Osteocyte (in vitro differentiated cells): ENCODE measurements around the gene GALNT3. TPM values are rescaled to one million over a fixed set of nuclear protein-coding genes. Genes with fewer than 3 reads are reported as not detected.

Source experiments
- DNase-seq: peaks from one replicate; pipeline ENCODE4 v3.0.0; 2021; ENCODE audit warnings: mixed read lengths; ENCODE audit not compliant: unreplicated experiment; ENCODE audit errors: extremely low spot score
- H3K27ac Mint-ChIP-seq: one replicate; pipeline ENCODE4 v1.8.0; 2021; ENCODE audit warnings: mild to moderate bottlenecking, mixed read lengths; ENCODE audit not compliant: unreplicated experiment
- H3K27me3 Mint-ChIP-seq: one replicate; pipeline ENCODE4 v1.8.0; 2021; ENCODE audit warnings: mixed read lengths; ENCODE audit not compliant: unreplicated experiment
- H3K36me3 Mint-ChIP-seq: one replicate; pipeline ENCODE4 v1.8.0; 2021; ENCODE audit warnings: mixed read lengths; ENCODE audit not compliant: unreplicated experiment
- H3K4me1 Mint-ChIP-seq: one replicate; pipeline ENCODE4 v1.8.0; 2021; ENCODE audit warnings: mixed read lengths; ENCODE audit not compliant: unreplicated experiment
- H3K4me3 Mint-ChIP-seq: one replicate; pipeline ENCODE4 v1.8.0; 2021; ENCODE audit warnings: mild to moderate bottlenecking, moderate library complexity, mixed read lengths; ENCODE audit not compliant: unreplicated experiment
- H3K9me3 Mint-ChIP-seq: one replicate; pipeline ENCODE4 v1.8.0; 2021; ENCODE audit warnings: mixed read lengths; ENCODE audit not compliant: unreplicated experiment
- CTCF ChIP-seq: fragments of 200-600 bp; sonication (generic); IDR thresholded peaks from 2 replicates; pipeline ENCODE4 v1.5.0; 2021; ENCODE audit warnings: antibody characterized with exemption, mild to moderate bottlenecking, moderate library complexity
- total RNA-seq: library from RNA; stranded (reverse); gene quantifications from 2 replicates; pipeline ENCODE4 v1.2.1, GENCODE V29; 2021

Gene GALNT3
- total RNA-seq, 1 donor from 2014 or later: 3.0 TPM

- no peak for DNase-seq
- Mint-ChIP-seq H3K27me3 (no peaks in the 10 kb centered on the region), H3K4me3 (no peak overlapping the region), H3K36me3 (no peaks in the 10 kb centered on the region), H3K9me3 (no peaks in the 10 kb centered on the region), H3K27ac (no peak overlapping the region), H3K4me1 (peaks cover 17% of the 10 kb centered on the region)
- TF ChIP-seq CTCF: no peak
These were observed 2.9 kb upstream of the GALNT3 start for GRCh38 chr2:165796819-165797530.

GRCh38 chr2:165796129-165796528, 2.1 kb upstream of the GALNT3 start:
- TF ChIP-seq CTCF: no peak
- Mint-ChIP-seq H3K9me3 (no peaks in the 10 kb centered on the region), H3K36me3 (no peaks in the 10 kb centered on the region), H3K27me3 (no peaks in the 10 kb centered on the region), H3K4me1 (peaks cover 26% of the 10 kb centered on the region), H3K4me3 (no peak overlapping the region), H3K27ac (no peak overlapping the region)
- DNase-seq: no peak

- Mint-ChIP-seq H3K27ac (no peak overlapping the region), H3K4me3 (peak overlapping the region; percentile 81), H3K36me3 (no peaks in the 10 kb centered on the region), H3K9me3 (no peaks in the 10 kb centered on the region), H3K27me3 (no peaks in the 10 kb centered on the region), H3K4me1 (peaks cover 35% of the 10 kb centered on the region)
- no peak for TF ChIP-seq CTCF
- no peak for DNase-seq
These were observed 964 bp upstream of the GALNT3 start for GRCh38 chr2:165795011-165795410.

- H3K4me1 Mint-ChIP-seq: peaks cover 37% of the 10 kb centered on the region
- H3K4me3 Mint-ChIP-seq: peak overlapping the region; percentile 81
- no peaks in the 10 kb centered on the region for H3K9me3 Mint-ChIP-seq
- H3K27me3 Mint-ChIP-seq: no peaks in the 10 kb centered on the region
- no peak for TF ChIP-seq CTCF
- DNase-seq: no peak
- peak overlapping the region; percentile 49 for H3K27ac Mint-ChIP-seq
- no peaks in the 10 kb centered on the region for H3K36me3 Mint-ChIP-seq
These were observed 485 bp upstream of the GALNT3 start for GRCh38 chr2:165794536-165794928.

- DNase-seq: no peak
- Mint-ChIP-seq H3K36me3 (no peaks in the 10 kb centered on the region), H3K27ac (peak overlapping the region; percentile 83), H3K4me3 (peak overlapping the region; percentile 81), H3K27me3 (no peaks in the 10 kb centered on the region), H3K4me1 (peaks cover 37% of the 10 kb centered on the region), H3K9me3 (no peaks in the 10 kb centered on the region)
- TF ChIP-seq CTCF: no peak
These were observed 777 bp downstream of the GALNT3 start for GRCh38 chr2:165793161-165793778.
